PC-3 (cell line): Measurements from ENCODE around the gene RAB3IP. TPM values are rescaled to one million over a fixed set of nuclear protein-coding genes. Genes with fewer than 3 reads are reported as not detected.
"Not testable (repeated sequence)": the region's sequence is repeated elsewhere in the genome, so short reads cannot be mapped to it uniquely, and the experiment has no call there.

Source experiments
- ATAC-seq: fragments of 200-7000 bp; cut with Tn5 transposase; 2 replicates; pipeline ENCODE4 v1.9.1; 2020; ENCODE audit warnings: mild to moderate bottlenecking, moderate library complexity
- BruUV-seq: library from RNA; stranded (reverse); fragments of 400-500 nt; replicated peaks from 2 replicates; lab custom pipeline; 2021; lab: Mats Ljungman, UMichigan
- CTCF ChIA-PET: fragments of 300-600 bp; sonication (Branson Sonifier 250); formaldehyde crosslinking; loops from one replicate; lab custom pipeline; 2022; ENCODE audit warnings: antibody characterized with exemption; lab: Charles Lee
- POLR2A ChIA-PET: fragments of 300-600 bp; sonication (Branson Sonifier 250); formaldehyde crosslinking; loops from one replicate; lab custom pipeline; 2022; ENCODE audit warnings: antibody characterized with exemption; ENCODE audit not compliant: unreplicated experiment; lab: Charles Lee
- DNase-seq: peaks from one replicate; pipeline ENCODE4 v3.0.0-alpha.2; 2015
- H2AFZ ChIP-seq: fragments of 300-600 bp; sonication (generic); 2 replicates; pipeline ENCODE4 v1.6.0; 2016; ENCODE audit warnings: antibody characterized with exemption, low read length
- H3F3A ChIP-seq: fragments of 300-600 bp; sonication (generic); one replicate; pipeline ENCODE4 v1.6.0; 2017; ENCODE audit warnings: antibody characterized with exemption, low read length, control low read depth, mild to moderate bottlenecking; ENCODE audit not compliant: unreplicated experiment
- H3K27ac ChIP-seq: fragments of 300-600 bp; sonication (generic); 2 replicates; pipeline ENCODE4 v1.5.1; 2016; ENCODE audit warnings: mild to moderate bottlenecking, low read length
- H3K27me3 ChIP-seq: fragments of 300-600 bp; sonication (generic); 2 replicates; pipeline ENCODE4 v1.6.1; 2016; ENCODE audit warnings: low read length, mixed read lengths
- H3K36me3 ChIP-seq: fragments of 300-600 bp; sonication (generic); 2 replicates; pipeline ENCODE4 v1.6.1; 2016; ENCODE audit warnings: low read depth, mixed run types, low read length, mixed read lengths
- H3K4me1 ChIP-seq: fragments of 300-600 bp; sonication (generic); 2 replicates; pipeline ENCODE4 v1.5.1; 2016; ENCODE audit warnings: low read length; ENCODE audit not compliant: insufficient read depth
- H3K4me2 ChIP-seq: fragments of 300-600 bp; sonication (generic); 2 replicates; pipeline ENCODE4 v1.6.0; 2016; ENCODE audit warnings: low read length
- H3K4me3 ChIP-seq: fragments of 300-600 bp; sonication (generic); 2 replicates; pipeline ENCODE4 v1.5.1; 2016; ENCODE audit warnings: mild to moderate bottlenecking, low read length, mixed read lengths
- H3K79me2 ChIP-seq: fragments of 300-600 bp; sonication (generic); 2 replicates; pipeline ENCODE4 v1.6.1; 2017; ENCODE audit warnings: low read length, mixed read lengths
- H3K9ac ChIP-seq: fragments of 300-600 bp; sonication (generic); 2 replicates; pipeline ENCODE4 v1.6.0; 2016; ENCODE audit warnings: mild to moderate bottlenecking, low read length
- H3K9me2 ChIP-seq: fragments of 300-600 bp; sonication (generic); replicated peaks from 2 replicates; pipeline ENCODE4 v1.6.1; 2016; ENCODE audit warnings: mixed run types, low read length, mixed read lengths
- H3K9me3 ChIP-seq: fragments of 300-600 bp; sonication (generic); 2 replicates; pipeline ENCODE4 v1.6.1; 2016; ENCODE audit warnings: low read length, mixed read lengths
- H4K20me1 ChIP-seq: fragments of 300-600 bp; sonication (generic); 2 replicates; pipeline ENCODE4 v1.6.1; 2016; ENCODE audit warnings: low read length, mixed read lengths
- CTCF ChIP-seq: fragments of 300-600 bp; sonication (generic); conservative IDR thresholded peaks from 2 replicates; pipeline ENCODE4 v1.5.1; 2017; ENCODE audit warnings: antibody characterized with exemption, low read depth, mild to moderate bottlenecking, low read length
- EZH2 ChIP-seq: fragments of 300-600 bp; sonication (generic); IDR thresholded peaks from one replicate; pipeline ENCODE4 v1.6.1; 2017; ENCODE audit warnings: antibody characterized with exemption, mild to moderate bottlenecking, low read length; ENCODE audit not compliant: unreplicated experiment
- EZH2phosphoT487 ChIP-seq: fragments of 300-600 bp; sonication (generic); IDR thresholded peaks from 2 replicates; pipeline ENCODE4 v1.6.1; 2018; ENCODE audit warnings: mild to moderate bottlenecking, antibody characterized with exemption, low read length, borderline replicate concordance
- intact Hi-C: fragments of 100-400 bp; cut with micrococcal nuclease; formaldehyde crosslinking; loops from 2 replicates; pipeline ENCODE4 v1.9.0; 2023
- total RNA-seq: library from RNA; depleted of rRNA; stranded (reverse); fragments of >200 nt; gene quantifications from 2 replicates; pipeline ENCODE4 v1.2.3, GENCODE V29; 2014

RAB3IP gene
- total RNA-seq, 1 experiment from 2014 or later = 28.6 TPM

GRCh38 chr12:69789351-69789750 lies 50.7 kb downstream of the RAB3IP start:
- DNase-seq = no peak
- no peak overlapping the region for H3K4me3 ChIP-seq
- ChIA-PET POLR2A (no interaction called here), CTCF (interaction anchor here (0.6 kb wide), 1 partner anchor 426 kb away, joined by 3 read pairs; no protein-coding TSS in a partner anchor)
- H3K4me2 ChIP-seq = no peak overlapping the region
- ATAC-seq = no peak
- H3K9ac ChIP-seq = no peak overlapping the region
- peaks cover 3% of the 10 kb centered on the region; the same call in 1 of the 2 replicates for H3K9me3 ChIP-seq
- no TSS peak for BruUV-seq
- no peaks in the 10 kb centered on the region for H3F3A ChIP-seq
- no peaks in the 10 kb centered on the region for H3K79me2 ChIP-seq
- intact Hi-C loops = no loop called here
- peaks cover 6% of the 10 kb centered on the region; the same call in 1 of the 2 replicates for H3K36me3 ChIP-seq
- no peak overlapping the region for H3K27ac ChIP-seq
- H2AFZ ChIP-seq = no peak overlapping the region
- H3K9me2 ChIP-seq = no peaks in the 10 kb centered on the region
- no peaks in the 10 kb centered on the region for H3K4me1 ChIP-seq
- H3K27me3 ChIP-seq = no peaks in the 10 kb centered on the region
- H4K20me1 ChIP-seq = no peaks in the 10 kb centered on the region
- TF ChIP-seq CTCF (no peak), EZH2 (no peak)

DNA sequence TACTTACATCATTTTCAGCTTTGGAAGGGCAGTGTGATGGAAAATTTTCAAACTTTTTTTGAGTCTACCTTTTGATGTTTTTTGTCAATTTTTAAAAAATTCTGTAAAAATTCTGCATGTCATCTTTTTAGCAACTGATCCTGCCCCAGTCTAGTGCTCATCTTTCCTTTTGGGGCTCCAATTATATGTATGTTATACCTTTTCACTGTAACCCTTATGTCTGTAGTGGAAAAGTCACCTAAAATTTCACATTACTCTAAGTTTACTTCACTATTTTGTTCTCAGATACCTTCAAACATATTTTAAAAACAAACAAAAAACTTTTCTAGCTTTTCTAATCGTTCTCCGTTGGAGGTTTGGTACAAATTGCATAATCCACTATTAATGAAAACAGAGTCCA lies 53.9 kb downstream of the RAB3IP start:
- CTCF ChIA-PET = no interaction called here

GRCh38 chr12:69807101-69807897 lies 68.6 kb downstream of the RAB3IP start:
- H3K36me3 ChIP-seq, H3K4me1 ChIP-seq, H3F3A ChIP-seq, H3K4me2 ChIP-seq, H3K27me3 ChIP-seq, BruUV-seq, H2AFZ ChIP-seq, DNase-seq, H3K9ac ChIP-seq, H3K27ac ChIP-seq, intact Hi-C loops, H3K9me2 ChIP-seq, H4K20me1 ChIP-seq, H3K4me3 ChIP-seq, H3K9me3 ChIP-seq, POLR2A ChIA-PET, ATAC-seq, CTCF ChIA-PET, H3K79me2 ChIP-seq: not testable (repeated sequence)

More for the DNA sequence above, 53.9 kb downstream of the RAB3IP start:
- no peaks in the 10 kb centered on the region for H3K79me2 ChIP-seq
- H2AFZ ChIP-seq = no peak overlapping the region
- H3K9me3 ChIP-seq = peaks cover 3% of the 10 kb centered on the region; the same call in 1 of the 2 replicates
- POLR2A ChIA-PET = no interaction called here
- no peak for ATAC-seq
- H4K20me1 ChIP-seq = no peaks in the 10 kb centered on the region
- peaks cover 12% of the 10 kb centered on the region for H3K36me3 ChIP-seq
- BruUV-seq = no TSS peak
- H3K4me1 ChIP-seq = no peaks in the 10 kb centered on the region
- H3K27ac ChIP-seq = no peak overlapping the region
- no peaks in the 10 kb centered on the region for H3F3A ChIP-seq
- H3K4me3 ChIP-seq = no peak overlapping the region
- no peak overlapping the region for H3K9ac ChIP-seq
- no peak overlapping the region for H3K4me2 ChIP-seq
- DNase-seq = no peak
- intact Hi-C loops = no loop called here
- H3K27me3 ChIP-seq = no peaks in the 10 kb centered on the region
- TF ChIP-seq EZH2phosphoT487 (no peak), EZH2 (no peak), CTCF (no peak)
- H3K9me2 ChIP-seq = no peaks in the 10 kb centered on the region
